Measurements from ENCODE around the gene ADGRV1.

DNA sequence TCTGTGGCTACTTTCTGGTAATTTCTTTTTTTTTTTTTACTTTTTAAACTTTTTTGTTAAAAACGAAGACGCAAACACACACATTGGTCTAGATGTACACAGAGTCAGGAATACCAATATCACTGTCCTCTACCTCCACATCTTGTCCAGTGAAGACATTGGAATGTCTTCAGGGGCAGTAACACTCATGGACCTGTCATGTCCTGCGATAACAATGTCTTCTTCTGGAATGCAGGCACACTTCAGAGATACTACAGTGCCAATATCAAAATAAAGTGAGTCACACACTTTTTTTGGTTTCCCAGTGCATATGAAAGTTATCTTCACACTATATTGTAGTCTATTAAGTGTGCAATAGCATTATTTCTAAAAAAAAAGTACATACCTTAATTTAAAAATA is 648.7 kb downstream of the ADGRV1 start:
- TF ChIP-seq POLR2AphosphoS5 (IDR thresholded peaks at IDR 0.05): no peak
- no peak for TF ChIP-seq CTCF (IDR thresholded peaks at IDR 0.05)
- no peak for TF ChIP-seq POLR2A (IDR thresholded peaks at IDR 0.05)
- TF ChIP-seq EP300 (IDR thresholded peaks at IDR 0.05): no peak

Data from stomach (tissue), 4 donors.